ENCODE results near the gene HIC2. TPM values are rescaled to one million over a fixed set of nuclear protein-coding genes. Genes with fewer than 3 reads are reported as not detected.
"Not testable (repeated sequence)": the region's sequence is repeated elsewhere in the genome, so short reads cannot be mapped to it uniquely, and the experiment has no call there.

HIC2 gene
- total RNA-seq, 2 experiments from 2014 or later: 9.2 to 11.3 TPM

DNA sequence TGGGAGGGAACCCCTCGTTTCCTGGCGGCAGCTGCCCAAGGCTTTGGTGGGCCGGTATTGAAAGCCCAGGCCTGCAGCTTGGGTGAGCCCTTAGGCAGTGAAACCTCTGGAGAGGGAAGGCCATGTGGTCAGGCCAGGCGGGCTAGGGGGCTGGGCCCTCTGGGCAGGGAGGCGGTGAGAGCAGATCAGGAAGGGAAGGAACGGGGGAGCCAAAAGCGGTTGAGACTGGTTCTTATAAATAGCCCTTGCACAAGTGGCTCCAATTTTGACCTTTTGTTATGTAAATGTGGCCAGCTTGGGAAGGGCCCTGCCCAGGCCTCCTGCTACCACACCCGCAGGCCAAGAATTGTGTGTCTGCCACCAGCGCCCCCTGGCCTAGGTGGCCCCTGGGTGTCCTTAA is 25.0 kb downstream of the HIC2 start:
- H2AFZ ChIP-seq (ENCODE audit: low read length); H3K79me2 ChIP-seq (ENCODE audit: insufficient read depth, low read depth, low read length); BruUV-seq (replicated peaks); H3K4me1 ChIP-seq (ENCODE audit: insufficient read depth, low read length, poor library complexity, severe bottlenecking); H3K4me2 ChIP-seq (ENCODE audit: low read length); intact Hi-C loops (cut with micrococcal nuclease; ENCODE audit: unreplicated experiment); H4K20me1 ChIP-seq (ENCODE audit: insufficient read depth, low read length); H3K9me2 ChIP-seq (ENCODE audit: insufficient read depth, low read length); H3K4me3 ChIP-seq (ENCODE audit: low read depth, low read length, poor library complexity, severe bottlenecking); H3K27ac ChIP-seq (ENCODE audit: low read depth, low read length, poor library complexity, severe bottlenecking); DNase-seq (ENCODE audit: low spot score); H3K9me3 ChIP-seq (ENCODE audit: low read length); POLR2A ChIA-PET; CTCF ChIA-PET (ENCODE audit: unreplicated experiment): not testable (repeated sequence)
- peaks cover 13% of the 10 kb centered on the region for H3K36me3 ChIP-seq (ENCODE audit: insufficient read depth, low read length)

DNA sequence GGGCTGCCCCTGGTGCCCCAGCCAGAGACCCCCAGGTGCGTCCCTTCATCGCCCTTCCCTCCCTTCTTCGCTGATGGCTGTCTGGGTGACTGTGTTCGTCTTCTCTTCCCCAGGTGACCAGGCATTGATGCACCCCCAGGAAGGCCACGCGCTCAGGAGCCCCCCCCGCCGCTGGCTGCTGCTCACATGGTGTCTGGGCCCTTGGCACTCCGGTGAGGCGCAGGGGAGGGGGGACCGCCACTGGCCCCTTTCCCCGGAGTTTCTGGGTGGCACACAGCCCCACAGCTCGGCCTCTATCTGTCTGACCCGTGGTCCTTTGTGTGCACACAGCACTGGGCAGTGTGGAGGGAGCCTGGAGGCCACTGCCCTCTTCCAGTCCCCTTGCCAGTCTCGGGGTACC is 25.5 kb downstream of the HIC2 start:
- H3K36me3 ChIP-seq (ENCODE audit: insufficient read depth, low read length): peaks cover 13% of the 10 kb centered on the region
- BruUV-seq (replicated peaks); H3K9me2 ChIP-seq (ENCODE audit: insufficient read depth, low read length); H3K9me3 ChIP-seq (ENCODE audit: low read length); POLR2A ChIA-PET; DNase-seq (ENCODE audit: low spot score); H4K20me1 ChIP-seq (ENCODE audit: insufficient read depth, low read length); H3K79me2 ChIP-seq (ENCODE audit: insufficient read depth, low read depth, low read length); H3K27ac ChIP-seq (ENCODE audit: low read depth, low read length, poor library complexity, severe bottlenecking); H2AFZ ChIP-seq (ENCODE audit: low read length); H3K4me2 ChIP-seq (ENCODE audit: low read length); intact Hi-C loops (cut with micrococcal nuclease; ENCODE audit: unreplicated experiment); CTCF ChIA-PET (ENCODE audit: unreplicated experiment); H3K4me1 ChIP-seq (ENCODE audit: insufficient read depth, low read length, poor library complexity, severe bottlenecking); H3K4me3 ChIP-seq (ENCODE audit: low read depth, low read length, poor library complexity, severe bottlenecking): not testable (repeated sequence)

DNA sequence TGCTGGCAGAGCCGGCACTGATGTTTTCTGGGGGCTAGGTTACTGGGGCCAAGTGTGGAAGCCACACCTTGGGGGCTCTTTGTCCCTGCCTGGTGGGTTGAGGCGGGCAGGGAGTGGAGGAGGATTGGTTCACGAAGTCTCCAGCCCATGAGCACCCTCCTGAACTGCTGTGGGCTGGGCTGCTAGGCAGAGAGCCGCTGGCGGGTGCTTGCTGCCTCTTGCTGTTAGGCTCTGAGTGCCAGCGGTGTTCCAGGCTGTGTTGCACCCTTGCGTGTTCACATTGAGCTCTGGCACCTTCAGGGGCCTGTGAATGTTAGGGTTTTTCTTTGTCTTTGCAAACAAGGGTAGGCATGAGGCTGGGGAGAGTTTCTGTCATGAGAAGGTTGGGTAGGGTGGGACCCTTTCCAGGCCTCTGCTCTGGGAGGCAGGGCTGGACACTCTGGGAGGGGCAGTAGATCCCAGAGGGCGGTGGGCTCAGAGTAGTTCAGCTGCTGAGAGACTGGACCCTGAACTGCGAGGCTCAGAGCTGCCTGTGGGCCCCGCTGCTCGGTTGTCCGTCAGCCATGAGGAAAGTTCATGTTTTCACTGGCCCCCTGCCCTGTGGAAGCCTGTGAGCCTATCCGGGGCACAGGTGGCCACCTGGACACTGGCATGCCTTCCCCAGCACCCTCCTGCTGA is 26.0 kb downstream of the HIC2 start:
- BruUV-seq (replicated peaks): no TSS peak
- no peak for TF ChIP-seq EZH2phosphoT487 (IDR thresholded peaks at IDR 0.05; ENCODE audit: borderline replicate concordance, low read depth, low read length)
- TF ChIP-seq CTCF (conservative IDR thresholded peaks at IDR 0.05; ENCODE audit: low read length): no peak

More for the DNA sequence above, 26.0 kb downstream of the HIC2 start:
- no peak for DNase-seq (ENCODE audit: low spot score)
- H3K79me2 ChIP-seq (ENCODE audit: insufficient read depth, low read depth, low read length): no peaks in the 10 kb centered on the region
- POLR2A ChIA-PET: no interaction called here
- H3K36me3 ChIP-seq (ENCODE audit: insufficient read depth, low read length): peaks cover 13% of the 10 kb centered on the region
- no peak overlapping the region for H3K27ac ChIP-seq (ENCODE audit: low read depth, low read length, poor library complexity, severe bottlenecking)
- H2AFZ ChIP-seq (ENCODE audit: low read length): no peak overlapping the region
- no peak overlapping the region for H3K4me2 ChIP-seq (ENCODE audit: low read length)
- intact Hi-C loops (cut with micrococcal nuclease; ENCODE audit: unreplicated experiment): no loop called here
- no peaks in the 10 kb centered on the region for H3K9me3 ChIP-seq (ENCODE audit: low read length)
- no peak overlapping the region for H3K4me3 ChIP-seq (ENCODE audit: low read depth, low read length, poor library complexity, severe bottlenecking)
- no peaks in the 10 kb centered on the region for H4K20me1 ChIP-seq (ENCODE audit: insufficient read depth, low read length)
- no peaks in the 10 kb centered on the region for H3K4me1 ChIP-seq (ENCODE audit: insufficient read depth, low read length, poor library complexity, severe bottlenecking)
- CTCF ChIA-PET (ENCODE audit: unreplicated experiment): no interaction called here
- no peaks in the 10 kb centered on the region for H3K9me2 ChIP-seq (ENCODE audit: insufficient read depth, low read length)

Data from OCI-LY7 (cell line).